GM12878 (cell line): ENCODE results near the gene CTXN1. TPM values are rescaled to one million over a fixed set of nuclear protein-coding genes. Genes with fewer than 3 reads are reported as not detected.

ENCODE experiments used
- ATAC-seq: fragments of 200-7000 bp; cut with Tn5 transposase; 3 replicates; pipeline ENCODE4 v1.9.1; 2020; ENCODE audit warnings: mild to moderate bottlenecking, moderate library complexity
- BruUV-seq: library from RNA; stranded (reverse); fragments of 400-500 nt; replicated peaks from 2 replicates; lab custom pipeline; 2021; lab: Mats Ljungman, UMichigan
- CTCF ChIA-PET: fragments of 300-600 bp; sonication (Branson Sonifier 250); formaldehyde crosslinking; extraction: SDS; loops from one replicate; lab custom pipeline; 2021; ENCODE audit warnings: inconsistent platforms; lab: Yijun Ruan, JAX
- POLR2A ChIA-PET: fragments of 350-600 bp; formaldehyde crosslinking; extraction: SDS; loops from one replicate; lab custom pipeline; 2021; ENCODE audit warnings: inconsistent platforms; lab: Charles Lee
- RAD21 ChIA-PET: fragments of 300-600 bp; sonication (Branson Sonifier 250); formaldehyde crosslinking; loops from one replicate; lab custom pipeline; 2023; ENCODE audit warnings: antibody characterized with exemption; ENCODE audit not compliant: unreplicated experiment; lab: Charles Lee
- SMC1A ChIA-PET: fragments of 300-600 bp; sonication (Branson Sonifier 250); formaldehyde crosslinking; loops from one replicate; lab custom pipeline; 2023; ENCODE audit not compliant: unreplicated experiment, uncharacterized antibody; lab: Charles Lee
- DNase-seq: peaks from one replicate; pipeline ENCODE4 v3.0.0-alpha.2; 2011; ENCODE audit warnings: low read depth, low spot score
- FAIRE-seq: peaks from 3 replicates; lab custom pipeline; 2011; peaks lifted over from hg19 to GRCh38; lab: Jason Lieb, UNC
- H2AFZ ChIP-seq: 2 replicates; pipeline ENCODE4 v1.6.0; 2011; ENCODE audit warnings: low read depth, low read length, control low read depth; ENCODE audit not compliant: control insufficient read depth
- H3K27ac ChIP-seq: 2 replicates; pipeline ENCODE4 v1.5.1; 2011; ENCODE audit warnings: control low read depth; ENCODE audit not compliant: control insufficient read depth, insufficient read depth
- H3K27me3 ChIP-seq, 2 experiments: replicated peaks in 1 of 2; 2 replicates each; pipeline versions ENCODE4 v1.6.0 to v1.6.1; 2011; ENCODE audit warnings: low read length in 1 of 2; ENCODE audit not compliant: control insufficient read depth in 2 of 2, insufficient read depth in 2 of 2
- H3K36me3 ChIP-seq, 2 experiments: 2 replicates each; pipeline ENCODE4 v1.5.1; 2011; ENCODE audit warnings: low read length in 1 of 2; ENCODE audit not compliant: control insufficient read depth in 2 of 2, insufficient read depth in 2 of 2
- H3K4me1 ChIP-seq: 2 replicates; pipeline ENCODE4 v1.6.1; 2011; ENCODE audit warnings: mild to moderate bottlenecking, low read length, moderate library complexity, mixed read lengths; ENCODE audit not compliant: control insufficient read depth, insufficient read depth
- H3K4me2 ChIP-seq: 2 replicates; pipeline ENCODE4 v1.6.0; 2011; ENCODE audit warnings: control low read depth; ENCODE audit not compliant: control insufficient read depth, insufficient read depth
- H3K4me3 ChIP-seq: fragments of 200-600 bp; sonication (generic); 2 replicates; pipeline ENCODE4 v1.5.1; 2016
- H3K79me2 ChIP-seq: 2 replicates; pipeline ENCODE4 v1.6.0; 2011; ENCODE audit warnings: low read length; ENCODE audit not compliant: control insufficient read depth, insufficient read depth
- H3K9ac ChIP-seq: 2 replicates; pipeline ENCODE4 v1.8.0; 2011; ENCODE audit warnings: low read length, control low read depth, mixed read lengths; ENCODE audit not compliant: control insufficient read depth, insufficient read depth
- H3K9me3 ChIP-seq: replicated peaks from 3 replicates; pipeline ENCODE4 v1.5.1; 2011; ENCODE audit warnings: mild to moderate bottlenecking, low read length; ENCODE audit not compliant: control insufficient read depth, insufficient read depth
- H4K20me1 ChIP-seq: 2 replicates; pipeline ENCODE4 v1.6.0; 2011; ENCODE audit not compliant: control insufficient read depth, insufficient read depth
- CHD1 ChIP-seq: IDR thresholded peaks from 2 replicates; pipeline ENCODE4 v1.6.1; 2012; ENCODE audit warnings: low read depth, low read length, improper control_type of control experiment
- HDAC6 ChIP-seq: fragments of 200-600 bp; sonication (generic); IDR thresholded peaks from one replicate; pipeline ENCODE4 v1.8.0; 2017; ENCODE audit warnings: antibody characterized with exemption; ENCODE audit not compliant: unreplicated experiment
- MYB ChIP-seq: fragments of 150-350 bp; IDR thresholded peaks from 2 replicates; pipeline ENCODE4 v1.6.1; 2014; ENCODE audit warnings: mild to moderate bottlenecking, low read depth, low read length, borderline replicate concordance
- NR2C1 ChIP-seq: fragments of 450-650 bp; IDR thresholded peaks from 2 replicates; pipeline ENCODE4 v1.6.1; 2017; ENCODE audit warnings: antibody characterized with exemption, mild to moderate bottlenecking, moderate library complexity
- NRF1 ChIP-seq: conservative IDR thresholded peaks from 2 replicates; pipeline ENCODE4 v1.6.1; 2011; ENCODE audit warnings: mild to moderate bottlenecking, low read depth, low read length, improper control_type of control experiment
- RBBP5 ChIP-seq: fragments of 200-600 bp; sonication (generic); conservative IDR thresholded peaks from 2 replicates; pipeline ENCODE4 v1.6.1; 2016
- TCF7 ChIP-seq: IDR thresholded peaks from 2 replicates; pipeline ENCODE4 v1.6.1; 2014; ENCODE audit warnings: antibody characterized with exemption, borderline replicate concordance
- ZNF207 ChIP-seq: fragments of 450-650 bp; IDR thresholded peaks from 2 replicates; pipeline ENCODE4 v1.6.1; 2014; ENCODE audit warnings: antibody characterized with exemption, mild to moderate bottlenecking, borderline replicate concordance
- ZNF384 ChIP-seq: IDR thresholded peaks from 2 replicates; pipeline ENCODE4 v1.6.1; 2012; ENCODE audit warnings: low read depth, mild to moderate bottlenecking, low read length, improper control_type of control experiment, borderline replicate concordance
- ZNF622 ChIP-seq: fragments of 450-650 bp; IDR thresholded peaks from 2 replicates; pipeline ENCODE4 v1.6.1; 2017; ENCODE audit warnings: mild to moderate bottlenecking, inconsistent platforms
- ZSCAN29 ChIP-seq: fragments of 450-650 bp; IDR thresholded peaks from 2 replicates; pipeline ENCODE4 v1.6.1; 2017; ENCODE audit warnings: mild to moderate bottlenecking, moderate library complexity
- ZZZ3 ChIP-seq: IDR thresholded peaks from 2 replicates; pipeline ENCODE4 v1.6.1; 2011; ENCODE audit warnings: low read depth; ENCODE audit not compliant: control insufficient read depth, insufficient read length
- WGBS: methylation state at CpG from one replicate; pipeline ENCODE4 v1.1.6; 2016; ENCODE audit warnings: low lambda C conversion rate; ENCODE audit not compliant: insufficient replicate concordance, insufficient coverage; ENCODE audit errors: missing lambda C conversion rate; 5-methylcytosine and 5-hydroxymethylcytosine counted together
- in situ Hi-C: fragments of 300-500 bp; cut with MboI; formaldehyde crosslinking; loops from 9 replicates; pipeline ENCODE4 v1.14.3; 2018; ENCODE audit warnings: mixed read lengths
- intact Hi-C: fragments of 100-400 bp; cut with micrococcal nuclease; formaldehyde crosslinking; loops from one replicate; pipeline ENCODE4 v1.14.2; 2022; ENCODE audit not compliant: unreplicated experiment
- polyA plus RNA-seq, 11 experiments: library from polyadenylated mRNA; depleted of rRNA in 4 of 11; unstranded in 6 of 11; stranded (reverse) in 5 of 11; fragments of >200 nt; fragmentation: Nextera tagmentation in 4 of 11; fragmentation: Illumina TruSeq in 1 of 11; extraction: Ambion mirVana in 4 of 11; extraction: Trizol in 1 of 11; gene quantifications; 1 replicate in 1 of 11; 2 replicates in 10 of 11; pipeline versions ENCODE4 v1.2.1 to v1.2.3, GENCODE V29; 2011 to 2016; ENCODE audit warnings: inconsistent platforms in 2 of 11, missing spikeins in 2 of 11, low read depth in 1 of 11
- total RNA-seq, 4 experiments: library from RNA; depleted of rRNA in 3 of 4; stranded (reverse); fragments of >200 nt in 3 of 4; fragmentation: Illumina TruSeq in 1 of 4; extraction: Trizol in 1 of 4; gene quantifications; 2 replicates each; pipeline versions ENCODE4 v1.2.1 to v1.2.3, GENCODE V29; 2013 to 2021
- TF ChIP-seq, protein P1 (sequence below): fragments of 450-650 bp; IDR thresholded peaks from 2 replicates; pipeline ENCODE4 v1.6.1; 2017; ENCODE audit warnings: mild to moderate bottlenecking, moderate library complexity
- TF ChIP-seq, protein P2 (sequence below): IDR thresholded peaks from 2 replicates; pipeline ENCODE4 v1.6.1; 2012; ENCODE audit warnings: low read depth, low read length, improper control_type of control experiment
- TF ChIP-seq, protein P3 (sequence below): fragments of 450-650 bp; conservative IDR thresholded peaks from 2 replicates; pipeline ENCODE4 v1.6.1; 2017; ENCODE audit warnings: mild to moderate bottlenecking, moderate library complexity

Gene CTXN1
- total and polyA plus RNA-seq, 10 of the 15 experiments (the other 5 are each of a cell fraction or from before 2014, with no cell fraction given): 0.04 to 1.0 (median 0.38) TPM; not detected in 4

DNA sequence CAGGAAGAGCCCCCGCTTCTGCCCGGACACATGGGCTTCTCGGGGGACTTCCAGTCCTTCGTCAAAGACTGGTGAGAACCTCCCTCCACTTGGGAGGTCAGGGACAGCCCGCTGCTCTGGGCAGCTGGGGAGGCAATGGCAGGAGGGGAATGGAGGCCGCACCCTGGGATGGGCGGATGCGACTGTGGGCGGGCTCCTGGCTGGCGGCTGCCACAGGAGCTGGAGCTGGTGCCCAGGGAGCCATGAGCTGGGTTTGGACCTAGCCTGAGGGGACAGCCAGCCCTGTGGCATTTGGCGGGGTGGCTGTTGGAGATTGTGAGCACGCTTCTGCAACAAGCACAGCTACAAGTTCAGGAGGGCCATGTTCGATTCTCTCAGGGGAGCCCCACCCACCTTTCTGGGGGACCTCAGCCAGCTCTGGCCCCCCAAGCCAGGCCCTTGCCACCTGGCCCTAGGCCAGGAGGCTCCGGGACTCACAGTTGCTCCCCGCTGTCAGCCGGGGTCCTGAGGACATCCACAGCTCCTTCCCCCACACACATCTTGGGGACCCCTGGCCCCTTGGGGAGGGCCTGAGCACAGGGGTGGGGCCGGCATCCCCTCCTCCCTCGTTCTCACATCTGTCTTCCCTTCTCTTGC lies 14.3 kb downstream of the CTXN1 start (continued):
- TF ChIP-seq ZZZ3: no peak
- TF ChIP-seq RBBP5: no peak

DNA sequence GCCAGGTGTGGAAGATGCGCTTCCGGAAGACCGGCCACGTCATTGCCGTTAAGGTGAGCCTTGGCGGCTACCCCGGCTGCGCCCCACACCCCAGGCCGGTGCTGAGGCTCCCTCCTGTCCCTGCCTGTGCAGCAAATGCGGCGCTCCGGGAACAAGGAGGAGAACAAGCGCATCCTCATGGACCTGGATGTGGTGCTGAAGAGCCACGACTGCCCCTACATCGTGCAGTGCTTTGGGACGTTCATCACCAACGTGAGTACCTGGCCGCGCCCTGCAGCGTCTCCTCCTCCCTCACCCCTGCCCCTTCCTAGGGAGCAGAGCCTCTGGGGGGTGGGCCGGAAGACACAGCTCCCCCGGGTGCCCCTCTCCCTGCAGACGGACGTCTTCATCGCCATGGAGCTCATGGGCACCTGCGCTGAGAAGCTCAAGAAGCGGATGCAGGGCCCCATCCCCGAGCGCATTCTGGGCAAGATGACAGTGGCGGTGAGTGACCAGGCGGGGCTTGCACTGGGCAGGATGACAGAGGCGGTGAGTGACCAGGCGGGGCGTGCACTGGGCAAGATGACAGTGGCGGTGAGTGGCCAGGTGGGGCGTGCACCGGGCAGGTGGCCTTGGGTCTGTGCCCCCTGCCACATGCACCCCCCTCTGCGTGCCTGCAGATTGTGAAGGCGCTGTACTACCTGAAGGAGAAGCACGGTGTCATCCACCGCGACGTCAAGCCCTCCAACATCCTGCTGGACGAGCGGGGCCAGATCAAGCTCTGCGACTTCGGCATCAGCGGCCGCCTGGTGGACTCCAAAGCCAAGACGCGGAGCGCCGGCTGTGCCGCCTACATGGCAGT lies 15.4 kb downstream of the CTXN1 start:
- Histone ChIP-seq H3K36me3 (peaks cover 0 to 16% of the 10 kb centered on the region in 2 experiments; a peak in 3 of 4 replicates), H3K27ac (no peak overlapping the region), H4K20me1 (no peaks in the 10 kb centered on the region), H3K9ac (no peak overlapping the region), H3K4me1 (no peaks in the 10 kb centered on the region), H3K9me3 (no peaks in the 10 kb centered on the region), H3K27me3 (no peaks in the 10 kb centered on the region), H3K79me2 (peaks cover 13% of the 10 kb centered on the region), H3K4me3 (no peak overlapping the region), H2AFZ (no peak overlapping the region), H3K4me2 (no peak overlapping the region)
- RAD21 ChIA-PET: no interaction called here
- BruUV-seq: no TSS peak
- ATAC-seq: no peak
- no peak for FAIRE-seq
- in situ Hi-C loops: no loop called here
- DNase-seq: no peak
- POLR2A ChIA-PET: interaction anchor here (0.6 kb wide), 1 partner anchor 10 kb away, joined by 3 read pairs; no protein-coding TSS in a partner anchor
- intact Hi-C loops: no loop called here
- CTCF ChIA-PET: no interaction called here
- 97% methylated on average over 46 of the region's 54 CpGs for WGBS
- SMC1A ChIA-PET: no interaction called here
- no peak for TF ChIP-seq MYB
- no peak for TF ChIP-seq ZNF622
- no peak for TF ChIP-seq NRF1
- TF ChIP-seq ZNF207: no peak
- TF ChIP-seq ZSCAN29: no peak
- TF ChIP-seq, protein P1, sequence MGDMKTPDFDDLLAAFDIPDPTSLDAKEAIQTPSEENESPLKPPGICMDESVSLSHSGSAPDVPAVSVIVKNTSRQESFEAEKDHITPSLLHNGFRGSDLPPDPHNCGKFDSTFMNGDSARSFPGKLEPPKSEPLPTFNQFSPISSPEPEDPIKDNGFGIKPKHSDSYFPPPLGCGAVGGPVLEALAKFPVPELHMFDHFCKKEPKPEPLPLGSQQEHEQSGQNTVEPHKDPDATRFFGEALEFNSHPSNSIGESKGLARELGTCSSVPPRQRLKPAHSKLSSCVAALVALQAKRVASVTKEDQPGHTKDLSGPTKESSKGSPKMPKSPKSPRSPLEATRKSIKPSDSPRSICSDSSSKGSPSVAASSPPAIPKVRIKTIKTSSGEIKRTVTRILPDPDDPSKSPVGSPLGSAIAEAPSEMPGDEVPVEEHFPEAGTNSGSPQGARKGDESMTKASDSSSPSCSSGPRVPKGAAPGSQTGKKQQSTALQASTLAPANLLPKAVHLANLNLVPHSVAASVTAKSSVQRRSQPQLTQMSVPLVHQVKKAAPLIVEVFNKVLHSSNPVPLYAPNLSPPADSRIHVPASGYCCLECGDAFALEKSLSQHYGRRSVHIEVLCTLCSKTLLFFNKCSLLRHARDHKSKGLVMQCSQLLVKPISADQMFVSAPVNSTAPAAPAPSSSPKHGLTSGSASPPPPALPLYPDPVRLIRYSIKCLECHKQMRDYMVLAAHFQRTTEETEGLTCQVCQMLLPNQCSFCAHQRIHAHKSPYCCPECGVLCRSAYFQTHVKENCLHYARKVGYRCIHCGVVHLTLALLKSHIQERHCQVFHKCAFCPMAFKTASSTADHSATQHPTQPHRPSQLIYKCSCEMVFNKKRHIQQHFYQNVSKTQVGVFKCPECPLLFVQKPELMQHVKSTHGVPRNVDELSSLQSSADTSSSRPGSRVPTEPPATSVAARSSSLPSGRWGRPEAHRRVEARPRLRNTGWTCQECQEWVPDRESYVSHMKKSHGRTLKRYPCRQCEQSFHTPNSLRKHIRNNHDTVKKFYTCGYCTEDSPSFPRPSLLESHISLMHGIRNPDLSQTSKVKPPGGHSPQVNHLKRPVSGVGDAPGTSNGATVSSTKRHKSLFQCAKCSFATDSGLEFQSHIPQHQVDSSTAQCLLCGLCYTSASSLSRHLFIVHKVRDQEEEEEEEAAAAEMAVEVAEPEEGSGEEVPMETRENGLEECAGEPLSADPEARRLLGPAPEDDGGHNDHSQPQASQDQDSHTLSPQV: no peak
- TF ChIP-seq, protein P2, sequence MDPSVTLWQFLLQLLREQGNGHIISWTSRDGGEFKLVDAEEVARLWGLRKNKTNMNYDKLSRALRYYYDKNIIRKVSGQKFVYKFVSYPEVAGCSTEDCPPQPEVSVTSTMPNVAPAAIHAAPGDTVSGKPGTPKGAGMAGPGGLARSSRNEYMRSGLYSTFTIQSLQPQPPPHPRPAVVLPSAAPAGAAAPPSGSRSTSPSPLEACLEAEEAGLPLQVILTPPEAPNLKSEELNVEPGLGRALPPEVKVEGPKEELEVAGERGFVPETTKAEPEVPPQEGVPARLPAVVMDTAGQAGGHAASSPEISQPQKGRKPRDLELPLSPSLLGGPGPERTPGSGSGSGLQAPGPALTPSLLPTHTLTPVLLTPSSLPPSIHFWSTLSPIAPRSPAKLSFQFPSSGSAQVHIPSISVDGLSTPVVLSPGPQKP: no peak
- TF ChIP-seq, protein P3, sequence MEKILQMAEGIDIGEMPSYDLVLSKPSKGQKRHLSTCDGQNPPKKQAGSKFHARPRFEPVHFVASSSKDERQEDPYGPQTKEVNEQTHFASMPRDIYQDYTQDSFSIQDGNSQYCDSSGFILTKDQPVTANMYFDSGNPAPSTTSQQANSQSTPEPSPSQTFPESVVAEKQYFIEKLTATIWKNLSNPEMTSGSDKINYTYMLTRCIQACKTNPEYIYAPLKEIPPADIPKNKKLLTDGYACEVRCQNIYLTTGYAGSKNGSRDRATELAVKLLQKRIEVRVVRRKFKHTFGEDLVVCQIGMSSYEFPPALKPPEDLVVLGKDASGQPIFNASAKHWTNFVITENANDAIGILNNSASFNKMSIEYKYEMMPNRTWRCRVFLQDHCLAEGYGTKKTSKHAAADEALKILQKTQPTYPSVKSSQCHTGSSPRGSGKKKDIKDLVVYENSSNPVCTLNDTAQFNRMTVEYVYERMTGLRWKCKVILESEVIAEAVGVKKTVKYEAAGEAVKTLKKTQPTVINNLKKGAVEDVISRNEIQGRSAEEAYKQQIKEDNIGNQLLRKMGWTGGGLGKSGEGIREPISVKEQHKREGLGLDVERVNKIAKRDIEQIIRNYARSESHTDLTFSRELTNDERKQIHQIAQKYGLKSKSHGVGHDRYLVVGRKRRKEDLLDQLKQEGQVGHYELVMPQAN: no peak
- no peak for TF ChIP-seq CHD1
- no peak for TF ChIP-seq HDAC6
- no peak for TF ChIP-seq NR2C1
- no peak for TF ChIP-seq TCF7
- TF ChIP-seq ZNF384: no peak
